Fibroblast of lung (primary cell): ENCODE results near the gene SPEM3.

ENCODE experiments used
- CTCF ChIP-seq, 2 donors: IDR thresholded peaks in 1 of 2; conservative IDR thresholded peaks in 1 of 2; 1 replicate in 1 of 2; 2 replicates in 1 of 2; pipeline ENCODE4 v1.5.1; 2011 to 2012; ENCODE audit warnings: low read length in 2 of 2, control low read depth in 1 of 2, inconsistent platforms in 1 of 2, low read depth in 1 of 2, mild to moderate bottlenecking in 1 of 2
- EZH2 ChIP-seq: IDR thresholded peaks from 2 replicates; pipeline ENCODE4 v1.5.1; 2012; ENCODE audit warnings: low read length, control low read depth, mild to moderate bottlenecking; ENCODE audit errors: missing control alignments

- TF ChIP-seq CTCF (conservative IDR thresholded peaks at IDR 0.05 in 1 of 2, IDR thresholded peaks at IDR 0.05 in 1 of 2; ENCODE audit: low read depth in 1 of 2, low read length in 2 of 2): no peak
- no peak for TF ChIP-seq EZH2
Observed at GRCh38 chr17:7396147-7396546, 32.5 kb upstream of the SPEM3 start.
